Measurements from ENCODE around the gene NUDT6.

Gene NUDT6

GRCh38 chr4:122932763-122933162, 10.4 kb upstream of the NUDT6 start:
- in situ Hi-C loops (cut with MboI; ENCODE audit: low pct_unique_long_range_greater_than_20kb, low sequenced_read_pairs, unreplicated experiment), result no loop called here
- TF ChIP-seq CTCF (IDR thresholded peaks at IDR 0.05; ENCODE audit: extremely low read depth, insufficient read depth, missing control alignments), result no peak
- no peak for DNase-seq (ENCODE audit: low spot score)

- in situ Hi-C loops (cut with MboI; ENCODE audit: low pct_unique_long_range_greater_than_20kb, low sequenced_read_pairs, unreplicated experiment), result no loop called here
- DNase-seq (ENCODE audit: low spot score), result no peak
- TF ChIP-seq CTCF (IDR thresholded peaks at IDR 0.05; ENCODE audit: extremely low read depth, insufficient read depth, missing control alignments), result peak; percentile 27
Observed at GRCh38 chr4:122930862-122931261, 8.5 kb upstream of the NUDT6 start.

- in situ Hi-C loops (cut with MboI; ENCODE audit: low pct_unique_long_range_greater_than_20kb, low sequenced_read_pairs, unreplicated experiment), result no loop called here
- TF ChIP-seq CTCF (IDR thresholded peaks at IDR 0.05; ENCODE audit: extremely low read depth, insufficient read depth, missing control alignments), result no peak
- DNase-seq (ENCODE audit: low spot score), result no peak
Observed at GRCh38 chr4:122928930-122929329, 6.5 kb upstream of the NUDT6 start.

GRCh38 chr4:122922877-122923511, 597 bp upstream of the NUDT6 start:
- no peak for TF ChIP-seq CTCF (IDR thresholded peaks at IDR 0.05; ENCODE audit: extremely low read depth, insufficient read depth, missing control alignments)
- in situ Hi-C loops (cut with MboI; ENCODE audit: low pct_unique_long_range_greater_than_20kb, low sequenced_read_pairs, unreplicated experiment), result loop anchor here (25.0 kb wide), 1 partner anchor 311 kb away; the partner anchor contains the start of gene IL21
- peak; percentile 86 for DNase-seq (ENCODE audit: low spot score)

- in situ Hi-C loops (cut with MboI; ENCODE audit: low pct_unique_long_range_greater_than_20kb, low sequenced_read_pairs, unreplicated experiment), result loop anchor here (25.0 kb wide), 1 partner anchor 309 kb away; the partner anchor contains the start of gene IL21
Observed at GRCh38 chr4:122921300-122921699, 1.1 kb downstream of the NUDT6 start.

GRCh38 chr4:122920473-122920872, 1.9 kb downstream of the NUDT6 start:
- in situ Hi-C loops (cut with MboI; ENCODE audit: low pct_unique_long_range_greater_than_20kb, low sequenced_read_pairs, unreplicated experiment), result loop anchor here (25.0 kb wide), 1 partner anchor 308 kb away; the partner anchor contains the start of gene IL21
- no peak for TF ChIP-seq CTCF (IDR thresholded peaks at IDR 0.05; ENCODE audit: extremely low read depth, insufficient read depth, missing control alignments)

More at GRCh38 chr4:122921300-122921699, 1.1 kb downstream of the NUDT6 start:
- TF ChIP-seq CTCF (IDR thresholded peaks at IDR 0.05; ENCODE audit: extremely low read depth, insufficient read depth, missing control alignments), result no peak
- no peak for DNase-seq (ENCODE audit: low spot score)

More at GRCh38 chr4:122920473-122920872, 1.9 kb downstream of the NUDT6 start:
- no peak for DNase-seq (ENCODE audit: low spot score)
